Fibroblast of villous mesenchyme (primary cell): ENCODE results near the gene NAV3. TPM values are rescaled to one million over a fixed set of nuclear protein-coding genes. Genes with fewer than 3 reads are reported as not detected.
A peak's percentile ranks its signal among the peaks of the same experiment; 100 is the strongest.

ENCODE experiments used
- DNase-seq: peaks from one replicate; pipeline ENCODE4 v3.0.0-alpha.2; 2010; ENCODE audit warnings: low read depth
- H3K4me3 ChIP-seq: 2 replicates; pipeline ENCODE4 v1.5.1; 2011; ENCODE audit warnings: low read depth, mild to moderate bottlenecking, low read length
- CTCF ChIP-seq: IDR thresholded peaks from 2 replicates; pipeline ENCODE4 v1.5.1; 2012; ENCODE audit warnings: low read depth, mild to moderate bottlenecking, low read length; ENCODE audit not compliant: insufficient read depth
- total RNA-seq: library from RNA; depleted of rRNA; stranded (reverse); fragments of >200 nt; gene quantifications from 2 replicates; pipeline ENCODE4 v1.2.3, GENCODE V29; 2012

NAV3 gene
- total RNA-seq, 1 donor = 206 TPM

GRCh38 chr12:78086553-78087362 is 256.1 kb downstream of the NAV3 start:
- H3K4me3 ChIP-seq = no peak overlapping the region
- peak; percentile 32 for TF ChIP-seq CTCF
- no peak for DNase-seq

GRCh38 chr12:78087363-78087675 is 256.6 kb downstream of the NAV3 start:
- TF ChIP-seq CTCF = no peak
- DNase-seq = peak; percentile 35
- no peak overlapping the region for H3K4me3 ChIP-seq

DNA sequence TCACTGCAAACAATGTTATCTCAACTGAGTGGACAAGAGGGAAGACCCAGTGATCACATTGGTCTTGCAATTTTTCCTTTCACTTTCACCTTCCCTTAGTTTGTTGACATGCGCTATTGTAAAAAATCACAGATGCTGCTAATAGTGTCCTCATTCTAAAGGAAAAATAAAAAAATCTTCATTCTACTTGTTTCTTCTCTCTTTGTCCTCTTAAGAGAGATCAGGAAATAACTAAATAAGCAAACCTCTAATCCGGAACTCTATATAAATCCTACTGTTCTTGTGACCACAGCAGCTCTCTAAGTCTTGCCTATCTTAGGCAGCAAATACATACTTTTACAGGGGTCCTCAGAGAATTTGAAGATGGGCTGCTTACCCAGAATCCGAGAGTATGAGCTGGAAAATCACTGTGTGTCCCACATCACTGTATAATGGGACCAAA is 257.7 kb downstream of the NAV3 start:
- peak; percentile 62 for DNase-seq
- no peak for TF ChIP-seq CTCF
- peak overlapping the region; percentile 54 for H3K4me3 ChIP-seq

GRCh38 chr12:78090266-78090665 is 259.6 kb downstream of the NAV3 start:
- H3K4me3 ChIP-seq = no peak overlapping the region
- no peak for DNase-seq
- TF ChIP-seq CTCF = no peak

DNA sequence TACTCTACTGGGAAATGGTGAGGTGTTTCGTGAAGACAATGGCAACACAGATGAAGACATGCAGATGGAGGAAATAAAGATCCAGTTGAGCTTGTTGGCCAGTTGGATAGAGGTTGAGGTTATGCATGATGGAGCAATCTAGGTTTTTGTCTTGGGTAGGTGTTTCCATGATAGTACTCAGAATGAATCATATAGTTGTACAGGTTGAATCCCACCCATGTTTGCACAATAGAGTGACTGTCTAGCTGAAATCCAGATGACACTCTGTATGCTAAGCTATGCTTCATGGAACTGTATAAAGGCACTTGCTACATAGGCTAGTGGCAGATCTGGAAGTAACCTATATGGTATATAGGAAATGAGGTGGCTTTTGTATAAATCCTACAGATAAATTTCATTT is 264.9 kb downstream of the NAV3 start:
- DNase-seq = no peak
- no peak for TF ChIP-seq CTCF
- H3K4me3 ChIP-seq = no peak overlapping the region

GRCh38 chr12:78096909-78097597 is 266.4 kb downstream of the NAV3 start:
- no peak overlapping the region for H3K4me3 ChIP-seq
- TF ChIP-seq CTCF = no peak
- DNase-seq = peak; percentile 71

- H3K4me3 ChIP-seq = no peak overlapping the region
- no peak for DNase-seq
- TF ChIP-seq CTCF = no peak
Measured at GRCh38 chr12:78099806-78100205, 269.1 kb downstream of the NAV3 start.
